HepG2 (cell line): Measurements from ENCODE around the gene ARL2.

Experiments used
- ATF1 ChIP-seq: IDR thresholded peaks from 2 replicates; pipeline ENCODE4 v1.6.1; 2016; ENCODE audit warnings: mild to moderate bottlenecking, control low read depth
- CTCF ChIP-seq: sonication (generic); formaldehyde crosslinking; IDR thresholded peaks from 2 replicates; pipeline ENCODE4 v1.5.0; 2020; ENCODE audit warnings: mild to moderate bottlenecking, missing genetic modification reagents, moderate library complexity
- EZH2 ChIP-seq: conservative IDR thresholded peaks from 2 replicates; pipeline ENCODE4 v1.6.1; 2012; ENCODE audit warnings: mild to moderate bottlenecking, low read depth, low read length, moderate library complexity
- JUND ChIP-seq: sonication (generic); formaldehyde crosslinking; IDR thresholded peaks from 2 replicates; pipeline ENCODE4 v1.8.0; 2022; ENCODE audit warnings: mild to moderate bottlenecking, missing genetic modification reagents
- POLR2A ChIP-seq, 2 experiments: IDR thresholded peaks; 2 replicates each; pipeline ENCODE4 v1.6.1; 2011; ENCODE audit warnings: low read depth in 2 of 2, low read length in 2 of 2, mild to moderate bottlenecking in 1 of 2, moderate library complexity in 1 of 2; ENCODE audit not compliant: insufficient read depth in 1 of 2
- SMARCE1 ChIP-seq: fragments of 450-650 bp; IDR thresholded peaks from 2 replicates; pipeline ENCODE4 v1.6.1; 2017; ENCODE audit warnings: borderline replicate concordance
- ZSCAN22 ChIP-seq: sonication (generic); formaldehyde crosslinking; IDR thresholded peaks from 2 replicates; pipeline ENCODE4 v1.4.0; 2020; ENCODE audit warnings: mild to moderate bottlenecking, missing genetic modification reagents

GRCh38 chr11:64989416-64989815, 24.5 kb upstream of the ARL2 start:
- TF ChIP-seq ATF1 = no peak
- no peak for TF ChIP-seq EZH2
- TF ChIP-seq SMARCE1 = no peak
- no peak for TF ChIP-seq CTCF
- no peak for TF ChIP-seq JUND (CRISPR knock-in tag)
- TF ChIP-seq ZSCAN22 = no peak
- no peak for TF ChIP-seq POLR2A (IDR thresholded peaks at IDR 0.05; ENCODE audit: insufficient read depth in 1 of 2, low read depth in 2 of 2, low read length in 2 of 2)
